ENCODE data around the gene ECI1.

- no peak for TF ChIP-seq MAX (IDR thresholded peaks at IDR 0.05)
- no peak for TF ChIP-seq REST (IDR thresholded peaks at IDR 0.05; ENCODE audit: low read depth)
- TF ChIP-seq EP300 (IDR thresholded peaks at IDR 0.05; ENCODE audit: borderline replicate concordance), result no peak
- TF ChIP-seq TAF1 (IDR thresholded peaks at IDR 0.05; ENCODE audit: low read depth), result no peak
- no peak for TF ChIP-seq EGR1 (IDR thresholded peaks at IDR 0.05)
- no peak for TF ChIP-seq CREB1 (IDR thresholded peaks at IDR 0.05; ENCODE audit: low read depth)
- TF ChIP-seq CEBPB (IDR thresholded peaks at IDR 0.05), result no peak
- TF ChIP-seq FOXM1 (IDR thresholded peaks at IDR 0.05; ENCODE audit: borderline replicate concordance, low read depth), result no peak
Observed at GRCh38 chr16:2235234-2235651, 16.1 kb downstream of the ECI1 start.
